Activated T-helper 2 cell treated with anti-CD3 and anti-CD28 coated beads, Interferon-gamma antibody, Interleukin-2, Interleukin-4, amounts not matched to agents 10 μg/mL and 5 μg/mL and 100 μg/mL, durations not matched to agents 14 hours and 24 hours and 36 hours (primary cell): ENCODE measurements around the gene SF3A2. TPM values are rescaled to one million over a fixed set of nuclear protein-coding genes. Genes with fewer than 3 reads are reported as not detected.

ENCODE experiments used
- DNase-seq: peaks from one replicate; pipeline ENCODE4 v3.0.0; 2021; ENCODE audit warnings: low spot score
- H3K27ac Mint-ChIP-seq: one replicate; pipeline ENCODE4 v1.8.0; 2021; ENCODE audit warnings: mixed read lengths
- H3K27me3 Mint-ChIP-seq: one replicate; pipeline ENCODE4 v1.8.0; 2021; ENCODE audit warnings: low read depth, mixed read lengths
- H3K36me3 Mint-ChIP-seq: one replicate; pipeline ENCODE4 v1.8.0; 2021; ENCODE audit warnings: low read depth, mixed read lengths
- H3K4me1 Mint-ChIP-seq: one replicate; pipeline ENCODE4 v1.8.0; 2021; ENCODE audit warnings: low read depth, mixed read lengths
- H3K4me3 Mint-ChIP-seq: one replicate; pipeline ENCODE4 v1.8.0; 2021; ENCODE audit warnings: low read depth, mild to moderate bottlenecking, moderate library complexity, mixed read lengths
- H3K9me3 Mint-ChIP-seq: one replicate; pipeline ENCODE4 v1.8.0; 2021; ENCODE audit warnings: mixed read lengths
- intact Hi-C: fragments of 100-400 bp; cut with micrococcal nuclease; formaldehyde crosslinking; loops from one replicate; pipeline ENCODE4 v1.15.1; 2023
- total RNA-seq: library from RNA; stranded (reverse); gene quantifications from 2 replicates; pipeline ENCODE4 v1.2.3, GENCODE V29; 2022

SF3A2 gene
- total RNA-seq, 1 donor from 2014 or later, result 153 TPM

DNA sequence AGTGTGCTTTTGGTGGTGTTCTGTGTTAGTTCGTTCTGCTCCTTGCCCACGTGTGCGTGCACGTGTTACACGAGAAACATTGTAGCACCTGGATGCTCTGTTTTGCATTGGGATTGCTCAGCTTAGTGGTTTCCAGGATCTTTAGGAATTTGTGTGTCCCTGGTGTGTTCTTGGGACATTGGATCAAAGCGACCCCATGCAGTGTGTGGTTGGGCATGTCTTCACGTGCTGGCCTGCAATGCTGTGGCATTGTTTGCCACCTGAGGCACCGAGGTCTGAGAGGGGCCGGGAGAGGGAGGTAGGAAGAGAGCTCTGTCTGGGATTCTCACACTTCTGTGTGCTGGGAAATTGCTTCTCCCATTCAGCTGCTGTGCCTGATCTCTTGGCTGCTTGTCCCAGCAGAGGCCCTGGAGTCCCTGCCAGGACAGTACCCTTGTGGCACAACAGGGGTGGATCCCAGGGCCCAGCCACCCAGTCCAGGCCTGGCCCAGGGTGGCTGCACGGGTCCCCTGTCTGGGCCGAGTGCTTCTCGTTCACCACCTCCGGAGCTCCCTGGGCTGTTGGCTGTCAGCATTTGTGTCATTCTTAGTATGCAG is 11.8 kb upstream of the SF3A2 start:
- DNase-seq, result no peak
- no peaks in the 10 kb centered on the region for H3K9me3 Mint-ChIP-seq
- H3K4me3 Mint-ChIP-seq, result no peak overlapping the region
- H3K4me1 Mint-ChIP-seq, result no peaks in the 10 kb centered on the region
- peaks cover 49% of the 10 kb centered on the region for H3K36me3 Mint-ChIP-seq
- intact Hi-C loops, result no loop called here
- H3K27me3 Mint-ChIP-seq, result no peaks in the 10 kb centered on the region
- H3K27ac Mint-ChIP-seq, result no peak overlapping the region

DNA sequence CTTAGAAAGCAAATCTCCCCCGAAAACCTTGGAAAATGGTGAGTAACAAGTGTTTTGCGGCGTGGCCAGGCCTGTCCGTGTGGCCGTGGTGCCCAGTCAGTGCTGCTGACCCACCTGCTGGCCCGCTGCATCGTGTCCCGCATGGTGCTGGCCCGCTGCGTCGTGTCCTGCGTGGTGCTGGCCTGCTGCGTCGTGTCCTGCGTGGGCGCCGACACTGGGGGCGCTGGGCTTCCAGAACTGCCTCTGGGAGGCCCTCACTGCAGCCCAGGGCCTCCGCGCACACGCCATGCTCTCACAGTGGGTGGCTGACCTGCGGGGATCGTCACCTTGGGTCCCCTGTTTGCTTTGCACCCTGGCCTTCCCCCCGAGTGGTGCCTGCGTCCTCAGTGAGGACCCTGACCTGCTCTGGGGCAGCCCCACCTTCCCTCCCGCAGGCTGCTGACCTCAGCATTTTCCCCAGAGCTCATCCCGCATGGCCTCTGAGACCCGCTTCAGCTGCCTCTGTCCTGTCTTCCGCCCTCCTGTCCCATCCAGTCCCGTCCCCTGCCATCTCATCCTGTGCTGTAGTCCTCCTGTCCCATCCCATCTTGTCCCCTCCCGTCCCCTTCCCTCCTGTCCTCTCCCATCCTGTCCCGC is 11.1 kb upstream of the SF3A2 start:
- intact Hi-C loops, result no loop called here
- H3K4me1 Mint-ChIP-seq, result no peaks in the 10 kb centered on the region
- no peaks in the 10 kb centered on the region for H3K27me3 Mint-ChIP-seq
- no peaks in the 10 kb centered on the region for H3K9me3 Mint-ChIP-seq
- peaks cover 46% of the 10 kb centered on the region for H3K36me3 Mint-ChIP-seq
- no peak overlapping the region for H3K27ac Mint-ChIP-seq
- H3K4me3 Mint-ChIP-seq, result no peak overlapping the region
- DNase-seq, result no peak

DNA sequence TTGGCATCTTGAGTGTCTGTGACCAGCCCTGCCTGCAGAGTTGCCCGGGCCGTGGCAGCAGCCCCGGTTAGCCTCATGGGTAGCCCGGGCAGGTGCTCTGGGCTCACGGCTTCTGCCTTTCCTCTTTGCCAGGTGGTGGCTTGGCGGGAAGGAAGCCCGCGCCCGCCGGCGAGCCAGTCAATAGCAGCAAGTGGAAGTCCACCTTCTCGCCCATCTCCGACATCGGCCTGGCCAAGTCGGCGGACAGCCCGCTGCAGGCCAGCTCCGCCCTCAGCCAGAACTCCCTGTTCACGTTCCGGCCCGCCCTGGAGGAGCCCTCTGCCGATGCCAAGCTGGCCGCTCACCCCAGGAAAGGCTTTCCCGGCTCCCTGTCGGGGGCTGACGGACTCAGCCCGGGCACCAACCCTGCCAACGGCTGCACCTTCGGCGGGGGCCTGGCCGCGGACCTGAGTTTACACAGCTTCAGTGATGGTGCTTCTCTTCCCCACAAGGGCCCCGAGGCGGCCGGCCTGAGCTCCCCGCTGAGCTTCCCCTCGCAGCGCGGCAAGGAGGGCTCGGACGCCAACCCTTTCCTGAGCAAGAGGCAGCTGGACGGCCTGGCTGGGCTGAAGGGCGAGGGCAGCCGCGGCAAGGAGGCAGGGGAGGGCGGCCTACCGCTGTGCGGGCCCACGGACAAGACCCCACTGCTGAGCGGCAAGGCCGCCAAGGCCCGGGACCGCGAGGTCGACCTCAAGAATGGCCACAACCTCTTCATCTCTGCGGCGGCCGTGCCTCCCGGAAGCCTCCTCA is 10.4 kb upstream of the SF3A2 start:
- no peak overlapping the region for H3K4me3 Mint-ChIP-seq
- no peaks in the 10 kb centered on the region for H3K9me3 Mint-ChIP-seq
- H3K27me3 Mint-ChIP-seq, result no peaks in the 10 kb centered on the region
- no peak overlapping the region for H3K27ac Mint-ChIP-seq
- peaks cover 42% of the 10 kb centered on the region for H3K36me3 Mint-ChIP-seq
- DNase-seq, result no peak
- intact Hi-C loops, result no loop called here
- no peaks in the 10 kb centered on the region for H3K4me1 Mint-ChIP-seq

DNA sequence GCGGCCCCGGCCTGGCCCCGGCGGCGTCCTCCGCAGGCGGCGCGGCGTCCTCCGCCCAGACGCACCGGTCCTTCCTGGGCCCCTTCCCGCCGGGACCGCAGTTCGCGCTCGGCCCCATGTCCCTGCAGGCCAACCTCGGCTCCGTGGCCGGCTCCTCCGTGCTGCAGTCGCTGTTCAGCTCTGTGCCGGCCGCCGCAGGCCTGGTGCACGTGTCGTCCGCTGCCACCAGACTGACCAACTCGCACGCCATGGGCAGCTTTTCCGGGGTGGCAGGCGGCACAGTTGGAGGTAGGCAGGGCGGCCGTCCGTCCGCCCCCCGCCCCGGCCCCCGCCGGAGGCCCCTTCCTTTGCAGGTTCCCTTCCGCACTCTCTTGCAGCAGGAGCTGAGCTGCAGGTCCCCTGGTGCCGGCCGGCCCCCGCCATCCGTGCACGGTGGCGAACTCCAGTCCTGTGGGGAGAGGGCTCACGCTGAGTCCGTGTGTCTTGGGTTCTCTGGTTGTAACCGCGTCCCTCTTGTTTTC is 9.7 kb upstream of the SF3A2 start:
- Mint-ChIP-seq H3K4me1 (no peaks in the 10 kb centered on the region), H3K4me3 (no peak overlapping the region), H3K27me3 (no peaks in the 10 kb centered on the region), H3K36me3 (peaks cover 40% of the 10 kb centered on the region), H3K9me3 (no peaks in the 10 kb centered on the region), H3K27ac (no peak overlapping the region)
- intact Hi-C loops, result no loop called here
- DNase-seq, result no peak

DNA sequence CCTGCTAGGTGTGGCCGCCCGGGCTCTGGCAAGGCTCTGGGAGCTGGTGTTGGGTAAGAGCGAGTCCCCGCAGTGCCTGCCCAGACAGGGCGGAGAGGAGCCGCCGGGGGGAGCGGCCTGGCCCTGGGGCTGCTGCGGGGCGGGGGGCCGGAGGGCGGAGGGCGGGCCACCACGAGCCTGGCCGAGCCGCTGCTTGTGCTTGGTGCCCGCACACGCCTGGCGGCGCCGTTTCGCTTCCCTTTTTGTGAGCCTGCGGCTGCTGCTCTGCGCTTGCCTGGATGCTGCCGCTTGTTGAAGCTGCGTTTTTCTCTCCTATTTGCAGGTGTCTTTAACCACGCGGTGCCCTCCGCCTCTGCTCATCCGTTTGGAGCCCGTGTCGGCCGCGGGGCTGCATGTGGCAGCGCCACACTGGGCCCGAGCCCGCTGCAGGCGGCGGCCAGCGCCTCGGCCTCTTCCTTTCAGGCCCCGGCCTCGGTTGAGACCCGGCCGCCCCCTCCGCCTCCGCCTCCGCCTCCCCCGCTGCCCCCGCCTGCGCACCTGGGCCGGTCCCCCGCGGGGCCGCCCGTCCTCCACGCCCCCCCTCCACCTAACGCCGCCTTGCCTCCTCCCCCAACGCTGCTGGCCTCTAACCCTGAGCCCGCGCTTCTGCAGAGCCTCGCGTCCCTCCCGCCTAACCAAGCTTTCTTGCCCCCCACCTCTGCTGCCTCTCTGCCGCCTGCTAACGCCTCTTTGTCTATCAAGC is 9.0 kb upstream of the SF3A2 start:
- H3K4me3 Mint-ChIP-seq, result no peak overlapping the region
- peaks cover 44% of the 10 kb centered on the region for H3K36me3 Mint-ChIP-seq
- H3K4me1 Mint-ChIP-seq, result no peaks in the 10 kb centered on the region
- H3K27ac Mint-ChIP-seq, result no peak overlapping the region
- no peak for DNase-seq
- intact Hi-C loops, result no loop called here
- no peaks in the 10 kb centered on the region for H3K27me3 Mint-ChIP-seq
- no peaks in the 10 kb centered on the region for H3K9me3 Mint-ChIP-seq

DNA sequence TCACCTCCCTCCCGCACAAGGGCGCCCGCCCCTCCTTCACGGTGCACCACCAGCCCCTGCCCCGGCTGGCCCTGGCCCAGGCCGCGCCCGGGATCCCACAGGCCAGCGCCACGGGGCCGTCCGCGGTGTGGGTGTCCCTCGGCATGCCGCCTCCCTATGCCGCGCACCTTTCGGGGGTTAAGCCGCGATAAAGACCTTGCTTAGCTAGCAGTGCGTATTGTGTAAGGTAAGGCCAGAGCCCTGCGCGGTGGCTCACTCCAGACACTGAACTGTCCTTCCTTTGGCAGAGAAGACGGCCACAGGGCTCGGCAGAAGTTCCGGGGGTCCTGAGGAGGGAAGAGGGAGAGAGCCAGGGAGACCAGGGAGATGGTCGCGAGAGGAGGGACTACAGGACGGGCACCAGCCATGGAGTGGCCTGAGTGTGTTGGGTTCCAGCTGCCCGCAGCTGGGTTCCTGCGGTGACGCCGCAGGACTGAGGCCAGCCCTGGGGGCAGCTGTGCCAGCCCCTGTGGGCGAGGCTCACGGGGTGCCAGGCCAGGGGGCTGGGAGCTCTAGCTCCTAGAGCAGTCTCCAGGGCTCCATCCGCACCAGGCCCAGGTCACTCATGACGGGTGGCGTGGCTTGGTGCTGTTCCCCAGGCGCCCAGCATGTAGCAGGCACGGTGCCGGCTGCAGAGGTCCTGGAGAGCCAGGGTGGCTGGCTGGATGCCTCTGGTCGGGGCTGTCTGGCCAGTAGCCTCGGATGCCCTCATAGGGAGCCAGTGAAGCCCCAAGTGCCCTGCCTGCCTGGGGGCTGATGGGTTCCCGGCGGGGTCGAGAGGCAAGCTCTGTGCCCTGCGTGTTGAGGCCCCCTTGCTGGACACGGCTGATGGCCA is 8.2 kb upstream of the SF3A2 start:
- Mint-ChIP-seq H3K4me3 (no peak overlapping the region), H3K4me1 (no peaks in the 10 kb centered on the region), H3K9me3 (no peaks in the 10 kb centered on the region), H3K27me3 (no peaks in the 10 kb centered on the region), H3K36me3 (peaks cover 47% of the 10 kb centered on the region), H3K27ac (no peak overlapping the region)
- intact Hi-C loops, result no loop called here
- no peak for DNase-seq

DNA sequence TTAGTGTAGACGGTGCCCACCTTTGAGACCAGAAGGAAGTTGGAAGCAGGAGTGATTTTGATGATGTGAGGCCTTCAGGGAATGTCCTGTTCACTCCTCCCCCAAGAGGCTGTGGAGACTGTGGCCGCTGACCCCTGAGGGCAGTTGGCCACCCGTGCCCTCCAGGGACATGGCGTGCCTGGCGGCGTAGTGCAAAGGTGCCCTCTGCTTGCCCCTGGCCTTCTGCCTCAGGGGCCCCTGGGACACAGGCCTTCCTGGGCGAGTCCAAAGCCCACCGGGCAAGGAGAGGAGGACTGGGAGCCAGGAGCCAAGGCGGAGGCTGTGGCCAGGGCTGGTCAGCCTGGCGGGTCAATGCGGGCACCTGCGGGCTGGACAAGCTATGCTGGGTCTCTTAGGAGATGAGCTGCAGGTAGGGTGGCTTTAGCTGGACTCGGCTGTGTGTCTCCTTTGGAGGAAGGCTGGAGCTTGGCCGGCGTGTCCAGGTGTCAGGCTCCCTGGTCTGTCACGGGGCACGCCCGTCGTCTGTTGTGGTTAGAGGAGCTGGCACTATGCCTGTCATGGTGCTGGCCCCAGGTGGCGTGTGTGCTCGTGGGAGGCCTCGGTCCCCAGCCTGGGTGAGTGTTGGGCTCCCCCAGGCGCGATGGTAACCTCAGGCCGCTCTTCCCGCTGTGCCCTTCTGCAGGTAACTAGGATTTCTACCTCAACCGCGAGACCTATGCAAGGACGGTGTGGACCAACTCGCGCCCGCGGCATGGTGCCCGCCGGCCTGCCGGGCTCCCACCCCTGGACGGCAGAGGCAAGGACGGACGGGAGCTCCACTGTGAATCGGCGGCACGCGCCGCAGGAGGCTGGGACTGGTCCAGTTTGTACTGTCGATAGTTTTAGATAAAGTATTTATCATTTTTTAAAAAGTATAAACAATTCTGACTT is 7.3 kb upstream of the SF3A2 start:
- no peak overlapping the region for H3K4me3 Mint-ChIP-seq
- H3K27ac Mint-ChIP-seq, result no peak overlapping the region
- no peak for DNase-seq
- H3K9me3 Mint-ChIP-seq, result no peaks in the 10 kb centered on the region
- intact Hi-C loops, result no loop called here
- H3K4me1 Mint-ChIP-seq, result peaks cover 4% of the 10 kb centered on the region
- H3K36me3 Mint-ChIP-seq, result peaks cover 44% of the 10 kb centered on the region
- H3K27me3 Mint-ChIP-seq, result no peaks in the 10 kb centered on the region

DNA sequence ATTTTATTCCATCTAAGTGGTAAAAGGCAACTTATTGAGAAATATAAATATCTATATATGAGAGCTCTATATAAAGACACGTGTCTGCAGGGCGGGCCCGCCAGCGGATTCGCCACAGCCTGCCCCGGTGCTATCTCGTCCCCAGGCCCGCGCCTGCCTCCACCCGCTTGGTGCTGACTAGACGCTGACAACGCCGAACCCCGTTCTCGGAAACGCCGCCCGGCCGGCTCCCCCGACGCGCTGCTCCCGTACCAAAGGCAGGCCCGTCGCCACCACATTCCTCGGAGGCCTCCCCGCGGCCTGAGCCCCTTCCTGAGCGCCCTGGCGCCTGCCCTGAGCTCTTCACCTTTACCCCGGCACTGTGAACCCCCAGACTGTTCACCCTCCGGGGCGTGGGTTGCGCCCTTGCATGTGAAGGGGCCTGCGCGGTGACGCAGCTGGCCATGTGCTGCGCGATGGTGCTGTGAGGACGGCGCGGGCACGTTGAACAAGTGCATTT is 6.5 kb upstream of the SF3A2 start:
- no peak for DNase-seq
- intact Hi-C loops, result no loop called here
- peaks cover 42% of the 10 kb centered on the region for H3K36me3 Mint-ChIP-seq
- H3K27ac Mint-ChIP-seq, result no peak overlapping the region
- no peaks in the 10 kb centered on the region for H3K9me3 Mint-ChIP-seq
- peaks cover 5% of the 10 kb centered on the region for H3K4me1 Mint-ChIP-seq
- no peak overlapping the region for H3K4me3 Mint-ChIP-seq
- H3K27me3 Mint-ChIP-seq, result no peaks in the 10 kb centered on the region

DNA sequence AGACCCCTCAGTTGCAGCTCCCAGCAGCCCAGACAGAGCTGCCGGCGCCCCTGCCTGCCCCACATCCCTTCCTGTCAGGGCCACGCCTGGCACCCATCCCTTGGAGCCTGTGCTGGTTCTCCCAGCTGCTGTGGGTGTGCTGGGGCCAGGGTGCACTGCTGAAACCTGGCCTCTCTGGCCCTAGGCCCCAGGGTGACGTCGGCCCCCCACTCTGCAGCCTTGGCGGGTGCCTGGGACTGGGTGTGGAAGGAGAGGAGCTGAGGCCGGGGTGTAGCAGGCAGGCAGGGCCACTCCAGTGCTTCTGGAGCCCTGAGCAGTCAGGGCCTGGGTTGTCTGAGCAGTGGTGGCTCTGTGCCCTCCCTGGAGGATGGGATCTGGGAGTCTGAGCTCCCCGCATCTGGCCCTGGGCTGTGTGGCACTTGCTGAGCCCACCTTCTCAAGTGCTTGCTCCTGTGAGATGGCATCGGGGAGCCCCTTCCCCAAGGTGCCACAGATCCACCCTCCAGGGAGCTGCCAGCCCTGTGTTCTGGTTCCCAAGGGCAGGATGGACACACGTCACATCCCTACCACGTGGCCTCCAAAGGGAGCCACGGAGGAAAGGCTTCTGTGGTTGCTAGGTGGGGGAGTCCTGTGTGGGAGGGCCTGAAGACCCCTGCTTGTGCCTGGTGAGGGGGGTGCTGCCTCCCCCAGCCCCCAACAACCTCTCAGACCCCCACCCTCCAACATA is 5.7 kb upstream of the SF3A2 start:
- no peaks in the 10 kb centered on the region for H3K9me3 Mint-ChIP-seq
- H3K36me3 Mint-ChIP-seq, result peaks cover 37% of the 10 kb centered on the region
- intact Hi-C loops, result no loop called here
- no peak for DNase-seq
- H3K27ac Mint-ChIP-seq, result no peak overlapping the region
- H3K4me3 Mint-ChIP-seq, result no peak overlapping the region
- H3K27me3 Mint-ChIP-seq, result no peaks in the 10 kb centered on the region
- H3K4me1 Mint-ChIP-seq, result peaks cover 7% of the 10 kb centered on the region

DNA sequence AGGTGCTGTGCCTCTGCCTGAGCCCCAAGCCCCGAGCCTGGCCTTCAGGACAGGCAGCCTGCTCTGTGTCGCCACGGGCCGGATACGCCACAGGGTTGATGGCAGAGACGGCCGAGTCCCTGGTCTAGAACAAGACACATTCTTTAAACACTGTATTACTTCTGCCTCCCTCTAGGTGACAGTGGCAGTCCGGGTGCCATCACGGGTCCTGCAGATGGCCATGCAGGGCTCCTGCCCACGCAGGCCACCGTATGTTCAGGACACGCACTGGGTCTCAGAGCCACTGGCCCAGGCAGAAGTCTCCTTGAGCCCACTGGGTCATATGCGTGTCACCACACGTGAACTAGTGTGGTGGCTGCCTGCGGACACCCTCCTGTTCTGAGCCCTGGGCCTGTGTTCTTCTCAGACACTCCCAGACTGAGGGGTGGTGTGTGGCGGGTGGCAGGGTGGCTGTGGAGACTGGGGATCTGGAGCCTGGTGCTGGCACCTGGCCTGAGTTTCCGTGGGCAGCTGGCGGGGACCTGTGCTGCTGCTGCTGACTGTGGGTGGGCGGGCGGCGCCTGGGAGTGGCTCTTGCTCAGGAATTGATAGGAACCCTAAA is 4.9 kb upstream of the SF3A2 start:
- no peak for DNase-seq
- H3K9me3 Mint-ChIP-seq, result no peaks in the 10 kb centered on the region
- no peak overlapping the region for H3K4me3 Mint-ChIP-seq
- no peak overlapping the region for H3K27ac Mint-ChIP-seq
- H3K36me3 Mint-ChIP-seq, result peaks cover 38% of the 10 kb centered on the region
- intact Hi-C loops, result no loop called here
- no peaks in the 10 kb centered on the region for H3K27me3 Mint-ChIP-seq
- H3K4me1 Mint-ChIP-seq, result peaks cover 9% of the 10 kb centered on the region
